NCI-H146 treated with DMSO at 0.1 percent for 48 hours (cell line): ENCODE data around the gene PRIMPOL.

ENCODE experiments used
- DNase-seq: peaks from one replicate; lab custom pipeline; 2025; ENCODE audit not compliant: unreplicated experiment; lab: John Stamatoyannopoulos, UW

Gene PRIMPOL

DNA sequence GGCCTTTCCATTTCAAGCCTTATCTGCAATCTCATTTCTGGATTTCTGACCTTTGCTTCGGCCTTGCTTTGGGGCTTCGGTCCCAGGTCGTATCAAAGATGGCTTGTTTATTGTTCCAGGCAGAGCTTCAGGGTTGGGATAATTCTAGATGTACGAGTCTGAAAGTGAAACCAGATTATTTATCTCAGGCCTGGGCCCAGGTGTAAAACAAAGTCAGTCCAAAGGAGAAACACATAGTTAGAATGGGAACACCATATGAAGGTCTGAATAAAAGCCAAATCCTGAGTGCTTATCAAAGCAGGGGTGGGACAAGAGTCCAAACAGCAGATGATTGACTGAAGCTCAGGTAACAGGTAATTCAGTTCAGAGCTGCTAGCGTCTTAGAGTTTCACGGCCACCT, 17.1 kb downstream of the PRIMPOL start:
- no peak for DNase-seq

DNA sequence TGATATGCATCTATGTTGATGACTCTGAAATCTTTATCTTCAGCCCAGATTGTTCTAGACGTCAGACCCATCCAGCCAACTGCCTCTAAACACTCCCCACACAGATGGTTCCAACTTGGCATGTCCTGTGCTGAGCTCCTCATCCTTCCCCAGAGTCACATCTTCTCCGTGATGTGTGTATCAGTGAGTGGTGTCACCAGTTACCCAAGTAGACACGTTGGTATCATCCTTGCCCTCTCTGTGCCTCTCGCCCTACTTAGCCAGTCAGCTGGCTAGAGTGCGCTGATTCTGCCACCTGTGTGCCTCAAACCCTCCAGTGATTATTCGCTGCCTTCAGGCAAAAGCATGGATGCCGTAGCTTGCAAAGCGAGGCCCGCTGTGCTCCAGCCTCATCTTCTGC, 18.6 kb downstream of the PRIMPOL start:
- no peak for DNase-seq

- DNase-seq = no peak
Measured at GRCh38 chr4:184668511-184669114, 19.1 kb downstream of the PRIMPOL start.

- no peak for DNase-seq
Measured at GRCh38 chr4:184669251-184669650, 19.7 kb downstream of the PRIMPOL start.

- no peak for DNase-seq
Measured at GRCh38 chr4:184671101-184671500, 21.6 kb downstream of the PRIMPOL start.

DNA sequence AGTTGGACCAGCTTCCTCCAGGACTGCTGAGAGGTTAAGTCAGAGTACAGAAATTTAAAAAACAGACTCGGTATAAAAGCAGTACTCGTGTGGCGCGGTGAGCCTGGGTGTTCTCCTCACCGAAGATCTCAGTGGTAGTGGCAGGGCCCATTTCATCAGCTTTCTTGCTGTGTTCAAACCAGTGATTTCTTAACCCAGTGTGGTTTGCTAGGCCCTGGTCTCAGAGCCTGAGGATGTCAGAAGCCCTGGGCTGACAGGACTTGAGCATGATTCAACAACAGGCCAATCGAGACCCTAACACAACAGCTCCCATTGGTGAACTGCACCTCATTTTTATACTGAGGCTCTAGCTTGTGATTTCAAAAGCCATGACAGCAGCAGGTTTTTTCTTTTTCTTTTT, 23.2 kb downstream of the PRIMPOL start:
- DNase-seq = no peak

DNA sequence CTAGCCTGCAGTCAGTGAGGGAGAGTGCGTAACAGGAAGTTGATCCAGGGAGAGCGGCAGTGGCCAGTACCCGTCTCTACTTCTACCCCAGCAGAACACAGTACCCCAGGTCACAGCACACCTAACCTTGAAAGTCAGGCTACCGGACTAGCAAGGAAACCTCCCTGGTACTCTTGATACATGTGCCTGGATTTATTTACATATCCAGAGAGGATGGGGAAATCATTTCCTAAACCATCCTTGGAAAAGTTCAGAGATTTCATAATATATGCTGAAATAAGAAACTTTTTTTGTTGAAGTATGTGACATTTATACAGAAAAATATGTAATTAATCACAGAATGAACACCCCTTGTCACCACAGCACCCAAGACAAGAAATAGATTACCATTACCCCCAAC, 24.5 kb downstream of the PRIMPOL start:
- no peak for DNase-seq

DNA sequence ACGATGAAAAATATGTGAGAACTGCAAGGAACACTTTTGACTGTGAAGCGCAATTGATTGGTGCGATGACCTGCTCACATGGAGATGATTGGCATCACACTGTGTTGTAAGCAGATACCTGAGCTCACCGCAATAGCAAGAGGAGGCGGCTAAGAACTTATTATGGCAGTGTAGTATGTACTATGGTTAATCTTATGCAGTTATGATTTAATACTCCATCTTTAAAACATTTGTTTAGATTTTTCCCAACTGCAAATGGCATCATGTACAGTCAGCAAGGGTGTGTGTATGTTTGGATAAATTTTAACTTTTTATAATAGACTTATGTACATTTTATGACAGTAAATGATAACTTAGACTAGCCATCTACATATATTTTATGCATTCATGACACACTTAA, 25.5 kb downstream of the PRIMPOL start:
- no peak for DNase-seq

DNA sequence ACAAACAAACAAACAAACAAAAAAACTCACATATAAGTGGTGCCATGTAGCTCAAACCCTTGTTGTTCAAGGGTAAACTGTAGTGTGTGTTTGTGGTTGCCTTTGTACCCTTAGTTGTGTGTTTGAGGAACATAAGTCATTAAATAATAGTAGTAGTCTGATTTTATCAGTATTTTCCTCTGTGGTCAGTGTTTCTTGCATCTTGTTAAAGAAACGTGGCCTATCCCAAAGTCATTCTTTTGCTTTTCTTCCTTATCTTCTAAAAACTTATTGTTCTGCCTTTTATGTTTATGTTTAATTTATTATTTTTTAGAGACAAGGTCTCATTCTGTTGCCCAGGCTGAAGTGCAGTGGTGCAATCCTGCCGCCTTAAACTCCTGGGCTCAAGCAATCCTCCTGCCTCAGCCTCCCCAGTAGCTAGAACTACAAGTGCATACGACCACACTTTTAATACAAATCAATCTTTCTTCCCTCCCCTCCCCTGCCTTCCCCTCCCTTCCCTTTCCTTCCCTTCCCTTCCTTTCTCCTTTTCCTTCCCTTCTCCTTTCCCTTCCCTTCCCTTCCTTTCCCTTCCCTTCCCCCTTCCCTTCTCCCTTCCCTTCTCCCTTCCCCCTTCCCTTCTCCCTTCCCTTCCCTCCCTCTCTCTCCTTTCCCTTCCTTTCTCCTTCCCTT, 26.4 kb downstream of the PRIMPOL start:
- no peak for DNase-seq

DNA sequence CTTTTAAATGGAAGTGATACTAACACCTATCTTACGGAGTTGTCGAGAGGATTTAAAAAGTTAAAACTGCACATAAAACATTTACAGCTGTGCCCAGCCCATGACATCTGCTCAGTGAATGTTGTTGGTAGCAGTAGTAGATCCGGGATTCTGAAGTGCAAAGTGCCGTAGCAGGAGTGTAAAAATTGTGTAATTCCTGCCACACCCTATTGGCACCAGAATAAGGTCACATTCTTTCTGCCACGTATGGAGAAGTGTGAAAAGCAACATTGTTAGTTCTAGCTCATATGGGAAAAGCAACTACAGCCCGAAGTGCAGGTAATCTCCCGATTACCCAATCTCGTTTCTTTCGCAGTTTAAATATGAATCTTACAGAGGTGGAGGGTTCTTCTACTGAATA, 31.2 kb downstream of the PRIMPOL start:
- DNase-seq = no peak

DNA sequence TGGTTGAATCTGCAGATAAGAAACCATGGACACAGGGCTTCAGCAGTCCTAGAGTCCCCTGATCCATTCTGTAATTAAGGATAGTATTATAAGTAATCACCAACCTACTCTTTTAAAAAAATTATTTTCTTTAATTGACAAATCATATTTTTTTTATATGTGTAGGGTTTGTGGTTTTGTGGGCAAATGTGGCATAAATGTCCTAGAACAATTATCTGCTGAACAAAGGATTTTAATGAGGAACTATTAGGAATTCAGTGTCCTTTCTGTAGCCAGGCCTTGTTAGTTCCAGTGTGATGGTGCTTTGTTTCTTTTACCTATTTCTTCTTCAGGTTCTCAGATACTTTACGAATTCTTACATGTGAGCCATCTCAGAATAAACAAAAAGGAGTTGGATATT, 32.4 kb downstream of the PRIMPOL start:
- no peak for DNase-seq

- no peak for DNase-seq
Measured at GRCh38 chr4:184684491-184685189, 35.1 kb downstream of the PRIMPOL start.

DNA sequence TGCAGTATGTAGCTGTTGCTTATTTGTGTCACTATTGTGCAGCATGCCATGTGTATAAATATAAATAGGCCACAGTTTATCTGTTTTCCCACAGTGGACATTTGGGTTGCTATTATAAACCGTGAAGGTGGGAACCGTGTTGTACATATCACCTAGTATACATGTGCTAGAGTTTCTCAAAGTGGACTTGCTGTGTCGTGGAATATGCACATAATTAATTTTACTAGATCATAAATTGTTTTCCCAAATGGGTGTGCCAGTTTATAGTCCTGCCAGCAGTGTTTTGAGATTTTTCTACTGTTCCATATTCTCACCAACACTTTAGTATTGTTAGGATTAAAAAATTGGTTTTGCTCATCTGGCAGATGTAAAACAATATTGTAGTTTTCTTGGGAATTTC, 38.5 kb downstream of the PRIMPOL start:
- DNase-seq = no peak

DNA sequence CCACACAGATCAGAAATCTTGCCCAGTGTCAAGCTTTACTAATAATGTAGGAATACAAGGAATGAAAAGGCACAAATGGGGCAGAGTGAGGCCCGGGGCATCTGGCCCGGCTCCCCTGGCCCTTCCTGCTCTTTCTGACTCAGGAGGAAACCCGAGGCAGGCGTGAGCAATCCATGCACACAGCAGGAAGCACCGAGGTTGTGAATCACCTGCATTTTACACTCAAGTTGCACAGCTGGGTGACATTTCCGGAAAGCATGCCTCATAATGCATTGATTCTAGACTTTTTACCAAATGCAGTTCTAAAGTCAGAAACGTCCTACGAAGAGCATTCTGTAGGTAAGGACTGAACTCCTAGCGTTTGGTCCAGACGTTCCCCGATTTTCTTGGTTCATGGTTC, 38.9 kb downstream of the PRIMPOL start:
- DNase-seq = no peak

DNA sequence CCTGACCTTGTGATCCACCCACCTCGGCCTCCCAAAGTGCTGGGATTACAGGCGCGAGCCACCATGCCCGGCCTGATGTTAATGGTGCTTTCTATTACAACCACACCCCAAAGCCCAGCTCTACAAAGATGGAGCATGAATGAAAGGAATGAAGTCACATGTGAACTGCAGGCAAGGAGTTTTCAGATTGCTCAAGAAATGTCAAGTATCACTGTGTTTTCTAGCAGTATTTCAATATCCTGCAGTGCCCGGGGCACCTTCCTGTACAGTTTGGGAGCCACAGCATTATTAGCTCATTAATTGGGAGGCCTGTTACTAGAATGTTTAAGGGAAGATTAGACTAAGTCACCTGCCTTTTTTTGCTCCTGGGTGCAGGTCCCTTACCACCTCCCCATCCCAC, 40.1 kb downstream of the PRIMPOL start:
- DNase-seq = no peak

GRCh38 chr4:184693056-184693455, 43.5 kb downstream of the PRIMPOL start:
- DNase-seq = no peak

DNA sequence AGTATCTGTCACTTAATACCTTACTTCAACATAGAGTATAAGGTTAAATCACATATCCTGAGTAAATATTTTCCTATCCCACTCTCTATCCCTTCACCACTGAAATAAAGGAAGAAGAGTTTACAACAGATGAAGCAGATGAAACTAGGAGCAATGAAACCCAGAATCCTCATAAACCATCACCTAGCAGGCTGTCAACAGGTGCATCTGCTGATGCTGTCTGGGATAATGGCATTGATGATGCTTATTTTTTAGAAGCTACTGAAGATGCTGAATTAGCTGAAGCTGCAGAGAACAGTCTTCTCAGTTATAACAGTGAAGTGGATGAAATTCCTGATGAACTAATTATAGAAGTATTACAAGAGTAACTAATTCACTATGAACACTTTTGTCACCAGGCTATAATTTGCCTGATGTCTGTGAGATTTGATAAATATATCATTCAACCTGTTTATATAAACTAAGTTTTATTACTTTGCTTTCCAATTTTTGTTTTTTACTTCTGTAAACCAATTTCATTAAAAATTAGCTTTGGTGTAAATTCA, 44.9 kb downstream of the PRIMPOL start:
- DNase-seq = no peak

- no peak for DNase-seq
Measured at GRCh38 chr4:184695178-184695896, 45.8 kb downstream of the PRIMPOL start.

GRCh38 chr4:184697956-184698355, 48.4 kb downstream of the PRIMPOL start:
- DNase-seq = no peak

GRCh38 chr4:184699941-184700340, 50.4 kb downstream of the PRIMPOL start:
- DNase-seq = no peak

GRCh38 chr4:184702114-184702513, 52.6 kb downstream of the PRIMPOL start:
- no peak for DNase-seq

GRCh38 chr4:184705692-184706091, 56.2 kb downstream of the PRIMPOL start:
- DNase-seq = no peak
